ENCODE measurements around the gene C6orf163.

C6orf163 gene

DNA sequence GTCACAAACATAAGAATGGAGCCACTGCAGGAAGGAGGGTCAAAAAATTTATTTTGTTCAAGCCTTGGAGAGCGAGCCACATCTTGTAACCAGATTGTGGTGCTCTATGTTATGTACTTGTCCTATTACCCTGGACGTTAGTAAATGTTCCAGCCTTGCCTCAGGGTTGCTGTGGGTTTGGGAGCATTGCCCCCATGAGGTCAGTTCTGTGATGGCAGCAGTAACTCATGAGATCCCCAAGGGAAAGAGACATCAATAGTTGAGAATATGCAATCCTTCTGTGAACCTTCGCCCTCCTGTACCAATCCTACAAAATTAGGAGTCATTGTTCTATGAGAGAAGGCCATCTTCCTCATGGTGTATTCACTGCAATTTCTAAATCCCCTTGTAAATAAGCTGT is 46.7 kb downstream of the C6orf163 start:
- no peaks in the 10 kb centered on the region for H3K9me3 ChIP-seq (ENCODE audit: insufficient read depth, low read length, severe bottlenecking)
- H4K20me1 ChIP-seq (ENCODE audit: insufficient read depth, low read length), result no peaks in the 10 kb centered on the region
- H3K4me2 ChIP-seq (ENCODE audit: insufficient read depth, low read length), result no peak overlapping the region
- H3K27me3 ChIP-seq (ENCODE audit: insufficient read depth, low read length, poor library complexity), result no peaks in the 10 kb centered on the region
- H3K36me3 ChIP-seq (ENCODE audit: insufficient read depth, low read length), result no peaks in the 10 kb centered on the region
- no peak overlapping the region for H3K9ac ChIP-seq (ENCODE audit: low read depth, low read length)
- no peak overlapping the region for H3K4me3 ChIP-seq (ENCODE audit: low read depth in 1 of 2, low read length in 2 of 2)
- no peak overlapping the region for H2AFZ ChIP-seq (ENCODE audit: low read depth, low read length)
- no peak overlapping the region for H3K27ac ChIP-seq (ENCODE audit: low read length)
- ATAC-seq (ENCODE audit: insufficient read depth, low read depth) (0 out of 3 replicates have a peak, but pooled peaks have one; percentile 59), DNase-seq (no peak)
- H3K79me2 ChIP-seq (ENCODE audit: insufficient read depth, low read length), result no peaks in the 10 kb centered on the region
- H3K4me1 ChIP-seq (ENCODE audit: insufficient read depth, low read length), result no peaks in the 10 kb centered on the region
- TF ChIP-seq EZH2 (IDR thresholded peaks at IDR 0.05; ENCODE audit: borderline replicate concordance, low read depth, low read length, severe bottlenecking), result no peak
- TF ChIP-seq, protein P1, sequence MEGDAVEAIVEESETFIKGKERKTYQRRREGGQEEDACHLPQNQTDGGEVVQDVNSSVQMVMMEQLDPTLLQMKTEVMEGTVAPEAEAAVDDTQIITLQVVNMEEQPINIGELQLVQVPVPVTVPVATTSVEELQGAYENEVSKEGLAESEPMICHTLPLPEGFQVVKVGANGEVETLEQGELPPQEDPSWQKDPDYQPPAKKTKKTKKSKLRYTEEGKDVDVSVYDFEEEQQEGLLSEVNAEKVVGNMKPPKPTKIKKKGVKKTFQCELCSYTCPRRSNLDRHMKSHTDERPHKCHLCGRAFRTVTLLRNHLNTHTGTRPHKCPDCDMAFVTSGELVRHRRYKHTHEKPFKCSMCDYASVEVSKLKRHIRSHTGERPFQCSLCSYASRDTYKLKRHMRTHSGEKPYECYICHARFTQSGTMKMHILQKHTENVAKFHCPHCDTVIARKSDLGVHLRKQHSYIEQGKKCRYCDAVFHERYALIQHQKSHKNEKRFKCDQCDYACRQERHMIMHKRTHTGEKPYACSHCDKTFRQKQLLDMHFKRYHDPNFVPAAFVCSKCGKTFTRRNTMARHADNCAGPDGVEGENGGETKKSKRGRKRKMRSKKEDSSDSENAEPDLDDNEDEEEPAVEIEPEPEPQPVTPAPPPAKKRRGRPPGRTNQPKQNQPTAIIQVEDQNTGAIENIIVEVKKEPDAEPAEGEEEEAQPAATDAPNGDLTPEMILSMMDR (IDR thresholded peaks at IDR 0.05; ENCODE audit: borderline replicate concordance, extremely low read depth, low read length, poor library complexity, severe bottlenecking), result peak; percentile 65

DNA sequence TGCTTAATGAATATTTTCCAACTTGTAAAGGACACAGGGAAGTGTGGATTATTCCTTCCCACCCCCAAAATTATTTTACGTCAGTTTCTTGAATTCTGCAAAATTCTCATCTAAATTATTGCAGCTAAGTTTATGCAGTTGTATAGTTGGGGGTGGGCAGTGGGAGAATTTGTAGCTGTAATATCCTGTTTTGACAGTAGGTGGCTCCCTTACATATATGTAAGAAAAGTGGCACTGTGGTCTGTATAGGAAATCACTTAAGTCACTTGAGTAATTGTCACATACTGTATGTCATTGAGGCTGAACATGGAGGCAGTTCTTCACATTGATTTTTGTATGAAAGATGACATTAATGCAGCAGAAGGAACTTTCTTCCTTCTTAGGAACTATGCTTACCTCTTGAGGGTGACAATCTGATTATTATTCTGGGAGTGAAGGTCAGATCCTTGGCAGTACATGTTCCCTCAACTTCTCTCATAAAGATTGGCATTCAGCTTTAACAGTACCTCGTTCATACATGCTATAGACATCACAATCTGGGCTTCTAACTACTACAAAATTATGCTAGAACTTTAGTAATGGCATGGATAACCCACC is 48.5 kb downstream of the C6orf163 start:
- Histone ChIP-seq H3K4me2 (ENCODE audit: insufficient read depth, low read length) (no peak overlapping the region), H2AFZ (ENCODE audit: low read depth, low read length) (no peak overlapping the region), H3K4me3 (ENCODE audit: low read depth in 1 of 2, low read length in 2 of 2) (no peak overlapping the region), H3K79me2 (ENCODE audit: insufficient read depth, low read length) (no peaks in the 10 kb centered on the region), H3K27ac (ENCODE audit: low read length) (no peak overlapping the region), H3K9ac (ENCODE audit: low read depth, low read length) (no peak overlapping the region), H3K9me3 (ENCODE audit: insufficient read depth, low read length, severe bottlenecking) (no peaks in the 10 kb centered on the region), H3K36me3 (ENCODE audit: insufficient read depth, low read length) (no peaks in the 10 kb centered on the region), H4K20me1 (ENCODE audit: insufficient read depth, low read length) (no peaks in the 10 kb centered on the region), H3K27me3 (ENCODE audit: insufficient read depth, low read length, poor library complexity) (no peaks in the 10 kb centered on the region), H3K4me1 (ENCODE audit: insufficient read depth, low read length) (no peaks in the 10 kb centered on the region)
- peak; percentile 55 for DNase-seq
- no peak for TF ChIP-seq EZH2 (IDR thresholded peaks at IDR 0.05; ENCODE audit: borderline replicate concordance, low read depth, low read length, severe bottlenecking)
- TF ChIP-seq, protein P1 (IDR thresholded peaks at IDR 0.05; ENCODE audit: borderline replicate concordance, extremely low read depth, low read length, poor library complexity, severe bottlenecking), result peak; percentile 77
- ATAC-seq (ENCODE audit: insufficient read depth, low read depth), result peak; percentile 89

DNA sequence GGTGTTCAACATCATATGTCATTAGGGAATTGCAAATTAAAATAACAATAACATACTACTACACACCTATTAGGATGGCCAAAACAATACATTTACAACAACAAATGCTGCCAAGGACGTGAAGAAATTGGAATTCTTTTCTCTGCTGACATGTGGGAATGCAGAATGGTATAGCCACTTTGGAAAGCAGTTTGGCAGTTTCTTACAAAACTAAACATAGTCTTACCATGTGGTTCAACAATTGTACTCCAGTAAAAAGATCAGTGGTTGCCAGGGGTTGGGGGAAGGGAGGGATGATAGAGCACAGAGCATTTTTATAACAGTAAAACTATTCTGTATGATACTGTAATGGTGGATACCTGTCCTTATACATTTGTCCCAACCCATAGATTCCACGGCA is 50.8 kb downstream of the C6orf163 start:
- ATAC-seq (ENCODE audit: insufficient read depth, low read depth) (no peak), DNase-seq (no peak)
- Histone ChIP-seq H3K9me3 (ENCODE audit: insufficient read depth, low read length, severe bottlenecking) (no peaks in the 10 kb centered on the region), H2AFZ (ENCODE audit: low read depth, low read length) (no peak overlapping the region), H3K4me1 (ENCODE audit: insufficient read depth, low read length) (no peaks in the 10 kb centered on the region), H3K9ac (ENCODE audit: low read depth, low read length) (no peak overlapping the region), H3K79me2 (ENCODE audit: insufficient read depth, low read length) (no peaks in the 10 kb centered on the region), H3K27ac (ENCODE audit: low read length) (no peak overlapping the region), H3K4me3 (ENCODE audit: low read depth in 1 of 2, low read length in 2 of 2) (no peak overlapping the region), H3K27me3 (ENCODE audit: insufficient read depth, low read length, poor library complexity) (peaks cover 4% of the 10 kb centered on the region), H4K20me1 (ENCODE audit: insufficient read depth, low read length) (no peaks in the 10 kb centered on the region), H3K4me2 (ENCODE audit: insufficient read depth, low read length) (no peak overlapping the region), H3K36me3 (ENCODE audit: insufficient read depth, low read length) (no peaks in the 10 kb centered on the region)
- no peak for TF ChIP-seq EZH2 (IDR thresholded peaks at IDR 0.05; ENCODE audit: borderline replicate concordance, low read depth, low read length, severe bottlenecking)
- TF ChIP-seq, protein P1 (IDR thresholded peaks at IDR 0.05; ENCODE audit: borderline replicate concordance, extremely low read depth, low read length, poor library complexity, severe bottlenecking), result no peak
